Endothelial cell of hepatic sinusoid (primary cell): Measurements from ENCODE around the gene AUTS2.
"Not testable (repeated sequence)": the region's sequence is repeated elsewhere in the genome, so short reads cannot be mapped to it uniquely, and the experiment has no call there.

Source experiments
- in situ Hi-C: cut with HindIII; loops from 2 replicates; pipeline ENCODE4 v1.10.0; 2017; ENCODE audit warnings: low sequenced_read_pairs

Gene AUTS2

DNA sequence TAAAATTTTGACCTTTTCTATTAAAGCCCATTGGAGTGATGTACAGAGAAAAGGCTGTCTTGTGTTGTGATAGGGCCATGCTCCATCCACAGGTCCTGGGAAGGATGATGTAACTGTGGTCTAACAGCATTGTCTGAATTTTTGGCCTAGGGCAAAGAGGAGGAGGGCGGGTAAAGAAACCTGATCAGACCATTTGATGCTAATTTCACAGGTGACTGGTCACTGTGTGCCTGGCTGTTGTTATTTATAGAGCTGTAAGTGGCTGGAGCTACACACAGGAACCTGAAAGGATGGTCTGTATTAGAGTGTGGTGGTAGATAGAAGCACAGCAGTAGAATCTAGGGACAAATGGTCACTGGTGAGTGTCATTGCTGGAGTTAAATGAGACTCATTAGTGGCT lies 182.1 kb downstream of the AUTS2 start:
- in situ Hi-C loops = no loop called here

DNA sequence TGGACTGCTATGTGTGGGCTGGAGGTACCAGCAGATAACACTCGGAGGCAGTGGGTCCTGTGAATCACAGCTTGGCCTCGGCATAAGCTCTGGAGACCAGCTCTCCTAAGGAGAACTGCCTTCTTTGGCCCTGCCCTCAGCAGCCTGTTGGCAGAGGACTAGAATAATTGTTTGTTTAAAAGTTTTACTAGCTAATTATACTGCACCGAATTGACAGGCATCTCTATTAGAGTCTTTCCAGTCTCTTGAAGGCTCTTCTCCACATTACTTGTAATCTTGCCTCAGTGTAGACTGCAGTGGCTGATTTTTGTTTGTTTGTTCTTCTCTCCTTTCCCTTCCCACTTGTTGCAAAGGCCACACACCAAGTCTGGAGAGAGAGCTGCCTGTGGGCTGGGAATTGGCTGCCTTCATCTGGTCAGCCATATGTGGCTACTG lies 183.2 kb downstream of the AUTS2 start:
- in situ Hi-C loops = no loop called here

GRCh38 chr7:69782917-69783684 lies 184.8 kb downstream of the AUTS2 start:
- in situ Hi-C loops = no loop called here

DNA sequence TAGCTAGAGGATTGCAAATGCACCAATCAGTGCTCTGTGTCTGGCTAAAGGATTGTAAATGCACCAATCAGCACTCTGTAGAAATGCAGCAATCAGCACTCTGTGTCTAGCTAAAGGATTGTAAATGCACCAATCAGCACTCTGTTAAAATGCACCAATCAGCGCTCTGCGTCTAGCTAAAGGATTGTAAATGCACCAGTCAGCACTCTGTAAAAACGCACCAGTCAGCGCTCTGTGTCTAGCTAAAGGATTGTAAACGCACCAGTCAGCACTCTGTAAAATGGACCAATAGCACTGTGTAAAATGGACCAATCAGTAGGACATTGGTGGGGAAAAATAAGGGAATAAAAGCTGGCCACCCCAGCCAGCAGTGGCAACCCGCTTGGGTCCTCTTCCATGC lies 187.9 kb downstream of the AUTS2 start:
- in situ Hi-C loops = not testable (repeated sequence)

- in situ Hi-C loops = no loop called here
Measured at GRCh38 chr7:69786730-69787395, 188.6 kb downstream of the AUTS2 start.

DNA sequence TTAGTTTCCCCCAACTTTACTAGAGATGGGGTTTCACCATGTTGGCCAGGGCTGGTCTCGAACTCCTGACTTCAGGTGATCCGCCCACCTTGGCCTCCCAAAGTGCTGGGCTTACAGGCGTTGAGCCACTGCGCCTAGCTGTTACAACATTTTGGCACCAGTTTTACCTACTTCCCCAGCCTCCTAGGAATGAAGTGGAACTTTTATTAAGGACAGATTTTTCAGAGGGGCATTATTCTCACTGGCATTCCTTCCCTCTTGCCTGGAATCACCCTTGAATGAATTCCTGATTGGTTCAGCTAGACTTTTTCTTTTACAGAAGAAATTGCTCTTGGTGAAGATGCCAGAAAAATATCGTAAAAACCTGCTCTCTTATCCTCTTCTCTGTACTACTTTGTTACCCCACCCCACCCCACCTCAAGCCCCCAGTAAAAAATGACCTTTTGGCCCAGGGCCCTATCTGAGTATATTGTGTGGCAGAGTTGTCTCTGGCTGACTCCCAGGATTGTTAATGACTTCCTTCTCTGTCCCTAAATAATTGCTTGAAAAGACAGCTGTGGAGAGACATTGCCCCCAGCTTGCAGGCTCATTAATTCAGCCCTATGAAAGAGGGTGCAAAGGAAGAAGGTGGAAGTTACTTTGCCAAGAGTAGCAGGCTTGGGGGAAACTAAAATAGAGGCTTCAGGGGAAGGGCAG lies 189.6 kb downstream of the AUTS2 start:
- in situ Hi-C loops = no loop called here

- in situ Hi-C loops = no loop called here
Measured at GRCh38 chr7:69789563-69789962, 191.3 kb downstream of the AUTS2 start.

- in situ Hi-C loops = no loop called here
Measured at GRCh38 chr7:69790977-69791724, 192.9 kb downstream of the AUTS2 start.

GRCh38 chr7:69791739-69792138 lies 193.5 kb downstream of the AUTS2 start:
- in situ Hi-C loops = no loop called here

DNA sequence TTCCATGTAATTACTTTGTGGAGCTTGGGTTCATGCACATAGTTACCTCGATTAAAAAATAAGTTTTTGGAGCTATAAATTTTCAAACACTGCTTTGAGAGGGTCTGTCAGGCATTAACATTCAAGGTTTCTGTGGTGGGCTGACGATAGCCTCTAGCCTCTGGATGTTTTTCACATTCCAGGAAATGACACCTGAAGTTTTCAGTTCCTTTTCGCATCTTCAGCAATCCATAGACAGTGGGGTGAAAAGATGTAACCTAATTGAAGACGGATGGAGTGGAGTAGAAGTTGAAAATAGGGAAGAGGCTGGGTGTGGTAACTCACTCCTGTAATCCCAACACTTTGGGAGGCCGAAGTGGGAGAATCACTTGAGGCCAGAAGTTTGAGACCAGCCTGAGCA lies 197.7 kb downstream of the AUTS2 start:
- in situ Hi-C loops = no loop called here

DNA sequence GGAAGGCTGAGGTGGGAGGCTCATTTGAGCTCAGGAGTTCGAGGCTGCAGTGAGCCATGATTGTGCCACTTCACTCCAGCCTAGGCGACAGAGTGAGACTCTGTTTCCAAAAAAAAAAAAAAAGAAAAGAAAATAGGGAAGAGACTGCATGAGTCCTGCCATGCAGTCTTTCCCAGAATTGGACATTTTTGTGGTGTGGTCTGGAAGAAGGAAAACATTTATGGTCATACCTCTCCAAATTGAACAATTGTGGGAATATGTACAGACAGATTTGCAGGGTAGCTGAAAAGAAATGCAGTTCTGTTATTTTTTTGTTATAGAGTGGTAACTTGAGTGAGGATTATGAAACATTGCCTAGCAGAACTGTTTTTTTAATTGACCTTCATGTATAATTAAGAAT lies 198.1 kb downstream of the AUTS2 start:
- in situ Hi-C loops = no loop called here

DNA sequence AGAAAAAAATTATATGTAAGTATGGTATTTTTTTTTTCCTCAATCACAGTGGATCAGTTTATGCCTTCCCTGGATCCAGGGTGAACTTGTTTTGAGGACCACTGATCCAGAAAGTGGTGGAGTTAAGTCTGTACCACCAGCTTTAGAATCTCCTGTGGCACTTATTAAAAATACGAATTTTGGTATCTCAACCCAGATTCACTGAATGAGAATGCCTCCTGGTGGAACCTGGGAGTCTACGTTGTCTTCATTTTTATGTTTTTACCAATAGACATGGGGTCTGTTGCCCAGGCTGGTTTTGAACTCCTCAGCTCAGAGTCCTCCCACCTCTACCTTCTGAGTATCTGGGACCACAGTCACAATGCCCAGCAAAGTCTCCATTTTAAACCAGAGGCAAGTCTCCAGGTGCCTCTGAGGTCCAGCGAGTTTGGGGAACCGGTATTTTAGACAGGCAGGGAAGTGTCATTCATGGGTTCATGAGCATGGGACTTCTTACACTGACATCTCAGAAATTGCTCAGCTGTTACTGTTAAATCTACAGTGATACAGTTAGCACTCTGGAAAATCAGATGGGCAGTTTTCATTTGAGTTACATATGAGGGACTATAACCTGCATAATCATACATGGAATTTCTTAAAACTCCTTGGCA lies 200.9 kb downstream of the AUTS2 start:
- in situ Hi-C loops = no loop called here

DNA sequence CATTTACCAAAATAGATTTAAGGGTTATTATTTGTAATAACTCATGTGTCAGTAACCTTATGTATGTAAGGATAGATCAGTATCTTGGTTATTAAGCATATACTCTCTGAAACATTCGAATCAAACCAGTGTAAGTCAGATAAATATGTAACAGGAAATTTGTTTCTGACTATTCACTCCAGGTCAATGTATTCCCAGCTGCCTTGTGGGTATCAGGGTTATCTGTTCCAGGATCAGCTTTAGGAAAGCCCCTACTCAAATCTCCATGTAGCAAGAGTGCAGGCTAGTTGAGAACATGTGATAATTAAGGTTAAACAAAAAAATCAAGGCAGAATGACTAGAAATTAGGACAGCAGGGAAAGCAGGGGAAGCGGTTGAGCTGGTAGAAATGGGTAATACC lies 201.7 kb downstream of the AUTS2 start:
- in situ Hi-C loops = no loop called here

GRCh38 chr7:69800495-69800894 lies 202.2 kb downstream of the AUTS2 start:
- in situ Hi-C loops = no loop called here

GRCh38 chr7:69801729-69802682 lies 203.7 kb downstream of the AUTS2 start:
- in situ Hi-C loops = no loop called here

- in situ Hi-C loops = no loop called here
Measured at GRCh38 chr7:69803699-69804516, 205.6 kb downstream of the AUTS2 start.

GRCh38 chr7:69804962-69805361 lies 206.7 kb downstream of the AUTS2 start:
- in situ Hi-C loops = no loop called here

GRCh38 chr7:69808391-69808790 lies 210.1 kb downstream of the AUTS2 start:
- in situ Hi-C loops = no loop called here
